Measurements from ENCODE around the gene AK4.

AK4 gene

GRCh38 chr1:65216989-65217388 is 69.0 kb downstream of the AK4 start:
- no peak for TF ChIP-seq EZH2phosphoT487 (conservative IDR thresholded peaks at IDR 0.05; ENCODE audit: low read length)
- no peak for TF ChIP-seq CTCF (IDR thresholded peaks at IDR 0.05; ENCODE audit: insufficient read depth, low read length, poor library complexity, severe bottlenecking)
- H3K4me3 ChIP-seq (ENCODE audit: insufficient read depth, low read length, poor library complexity, severe bottlenecking) = no peak overlapping the region
- H2AFZ ChIP-seq (ENCODE audit: low read depth, low read length, severe bottlenecking) = no peak overlapping the region
- no peaks in the 10 kb centered on the region for H3K79me2 ChIP-seq (ENCODE audit: insufficient read depth, low read length)
- no peaks in the 10 kb centered on the region for H4K20me1 ChIP-seq (ENCODE audit: low read depth, low read length)
- H3K27me3 ChIP-seq (ENCODE audit: low read length) = no peaks in the 10 kb centered on the region
- no peaks in the 10 kb centered on the region for H3K9me2 ChIP-seq (replicated peaks; ENCODE audit: insufficient read depth, low read length)
- peaks cover 7% of the 10 kb centered on the region; the same call in 1 of the 2 replicates for H3K36me3 ChIP-seq (ENCODE audit: low read length)
- H3F3A ChIP-seq (ENCODE audit: insufficient read depth) = no peaks in the 10 kb centered on the region
- no peak overlapping the region for H3K9ac ChIP-seq (ENCODE audit: low read length)
- no peaks in the 10 kb centered on the region for H3K9me3 ChIP-seq (ENCODE audit: insufficient read depth, low read length)
- H3K27ac ChIP-seq (ENCODE audit: low read depth, low read length) = no peak overlapping the region
- no peak overlapping the region for H3K4me2 ChIP-seq (ENCODE audit: low read depth, low read length, poor library complexity, severe bottlenecking)

GRCh38 chr1:65221638-65222339 is 73.8 kb downstream of the AK4 start:
- Histone ChIP-seq H4K20me1 (ENCODE audit: low read depth, low read length) (no peaks in the 10 kb centered on the region), H3K27ac (ENCODE audit: low read depth, low read length) (no peak overlapping the region), H3K36me3 (ENCODE audit: low read length) (peaks cover 7% of the 10 kb centered on the region; the same call in 1 of the 2 replicates), H2AFZ (ENCODE audit: low read depth, low read length, severe bottlenecking) (no peak overlapping the region), H3K4me2 (ENCODE audit: low read depth, low read length, poor library complexity, severe bottlenecking) (no peak overlapping the region), H3K27me3 (ENCODE audit: low read length) (no peaks in the 10 kb centered on the region), H3K79me2 (ENCODE audit: insufficient read depth, low read length) (no peaks in the 10 kb centered on the region), H3F3A (ENCODE audit: insufficient read depth) (no peaks in the 10 kb centered on the region), H3K9ac (ENCODE audit: low read length) (no peak overlapping the region), H3K4me3 (ENCODE audit: insufficient read depth, low read length, poor library complexity, severe bottlenecking) (no peak overlapping the region), H3K9me2 (replicated peaks; ENCODE audit: insufficient read depth, low read length) (no peaks in the 10 kb centered on the region), H3K9me3 (ENCODE audit: insufficient read depth, low read length) (no peaks in the 10 kb centered on the region)
- TF ChIP-seq CTCF (IDR thresholded peaks at IDR 0.05; ENCODE audit: insufficient read depth, low read length, poor library complexity, severe bottlenecking) (no peak), EZH2phosphoT487 (conservative IDR thresholded peaks at IDR 0.05; ENCODE audit: low read length) (no peak)

GRCh38 chr1:65222340-65222940 is 74.4 kb downstream of the AK4 start:
- no peaks in the 10 kb centered on the region for H4K20me1 ChIP-seq (ENCODE audit: low read depth, low read length)
- no peaks in the 10 kb centered on the region for H3K9me3 ChIP-seq (ENCODE audit: insufficient read depth, low read length)
- no peak overlapping the region for H3K9ac ChIP-seq (ENCODE audit: low read length)
- TF ChIP-seq CTCF (IDR thresholded peaks at IDR 0.05; ENCODE audit: insufficient read depth, low read length, poor library complexity, severe bottlenecking) = no peak
- no peak for TF ChIP-seq EZH2phosphoT487 (conservative IDR thresholded peaks at IDR 0.05; ENCODE audit: low read length)
- no peaks in the 10 kb centered on the region for H3F3A ChIP-seq (ENCODE audit: insufficient read depth)
- peaks cover 7% of the 10 kb centered on the region; the same call in 1 of the 2 replicates for H3K36me3 ChIP-seq (ENCODE audit: low read length)
- no peak overlapping the region for H2AFZ ChIP-seq (ENCODE audit: low read depth, low read length, severe bottlenecking)
- no peak overlapping the region for H3K4me2 ChIP-seq (ENCODE audit: low read depth, low read length, poor library complexity, severe bottlenecking)
- H3K27ac ChIP-seq (ENCODE audit: low read depth, low read length) = no peak overlapping the region
- H3K79me2 ChIP-seq (ENCODE audit: insufficient read depth, low read length) = no peaks in the 10 kb centered on the region
- no peaks in the 10 kb centered on the region for H3K9me2 ChIP-seq (replicated peaks; ENCODE audit: insufficient read depth, low read length)
- no peaks in the 10 kb centered on the region for H3K27me3 ChIP-seq (ENCODE audit: low read length)
- no peak overlapping the region for H3K4me3 ChIP-seq (ENCODE audit: insufficient read depth, low read length, poor library complexity, severe bottlenecking)

All from SU-DHL-6 (cell line).